Ovary (tissue), 3 donors: ENCODE results near the gene ZCCHC2.

Source experiments
- POLR2A ChIP-seq: fragments of 450-650 bp; IDR thresholded peaks from one replicate; pipeline ENCODE4 v1.6.1; 2017; ENCODE audit warnings: antibody characterized with exemption, mild to moderate bottlenecking, moderate library complexity
- TF ChIP-seq, protein P1 (sequence below), 3 donors: fragments of 450-650 bp in 2 of 3; fragments of 200-600 bp in 1 of 3; IDR thresholded peaks; one replicate each; pipeline versions ENCODE4 v1.5.1 to v1.8.0; 2016 to 2022; ENCODE audit warnings: antibody characterized with exemption in 3 of 3, mild to moderate bottlenecking in 1 of 3
- donor health status: DM: no; HTN: no; CAD: no.

DNA sequence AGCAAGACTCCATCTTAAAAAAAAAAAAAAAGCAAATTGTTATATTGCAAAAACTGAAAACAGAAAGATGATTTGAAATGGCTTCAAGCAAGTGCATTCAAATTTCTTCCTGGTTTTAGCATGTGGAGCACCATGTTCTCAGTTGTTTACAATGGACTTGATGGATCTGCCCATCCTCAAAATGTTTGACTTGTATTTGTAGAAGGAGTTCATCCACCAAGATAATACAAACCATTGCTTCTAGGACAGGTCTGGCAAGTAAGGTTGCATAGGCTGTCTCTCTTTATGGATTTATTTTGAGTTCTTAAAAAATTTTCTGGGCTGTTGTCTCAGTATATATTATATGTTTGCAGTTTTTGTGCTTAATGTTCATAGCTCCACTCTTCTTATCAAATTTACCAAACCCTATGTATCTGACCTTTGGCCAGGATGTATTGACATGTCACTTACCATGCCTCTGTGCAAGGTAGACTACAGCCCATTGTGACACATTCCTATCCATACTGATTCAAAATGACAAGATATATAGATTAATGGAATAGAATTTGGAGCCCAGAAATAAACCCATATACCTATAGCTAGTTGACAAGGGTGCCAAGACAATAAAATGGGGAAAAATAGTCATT is 21.7 kb upstream of the ZCCHC2 start:
- TF ChIP-seq POLR2A: no peak
- TF ChIP-seq, protein P1, sequence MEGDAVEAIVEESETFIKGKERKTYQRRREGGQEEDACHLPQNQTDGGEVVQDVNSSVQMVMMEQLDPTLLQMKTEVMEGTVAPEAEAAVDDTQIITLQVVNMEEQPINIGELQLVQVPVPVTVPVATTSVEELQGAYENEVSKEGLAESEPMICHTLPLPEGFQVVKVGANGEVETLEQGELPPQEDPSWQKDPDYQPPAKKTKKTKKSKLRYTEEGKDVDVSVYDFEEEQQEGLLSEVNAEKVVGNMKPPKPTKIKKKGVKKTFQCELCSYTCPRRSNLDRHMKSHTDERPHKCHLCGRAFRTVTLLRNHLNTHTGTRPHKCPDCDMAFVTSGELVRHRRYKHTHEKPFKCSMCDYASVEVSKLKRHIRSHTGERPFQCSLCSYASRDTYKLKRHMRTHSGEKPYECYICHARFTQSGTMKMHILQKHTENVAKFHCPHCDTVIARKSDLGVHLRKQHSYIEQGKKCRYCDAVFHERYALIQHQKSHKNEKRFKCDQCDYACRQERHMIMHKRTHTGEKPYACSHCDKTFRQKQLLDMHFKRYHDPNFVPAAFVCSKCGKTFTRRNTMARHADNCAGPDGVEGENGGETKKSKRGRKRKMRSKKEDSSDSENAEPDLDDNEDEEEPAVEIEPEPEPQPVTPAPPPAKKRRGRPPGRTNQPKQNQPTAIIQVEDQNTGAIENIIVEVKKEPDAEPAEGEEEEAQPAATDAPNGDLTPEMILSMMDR (IDR thresholded peaks at IDR 0.05): no peak
